ENCODE results near the gene ZXDC.
A peak's percentile ranks its signal among the peaks of the same experiment; 100 is the strongest.

The ZXDC gene

DNA sequence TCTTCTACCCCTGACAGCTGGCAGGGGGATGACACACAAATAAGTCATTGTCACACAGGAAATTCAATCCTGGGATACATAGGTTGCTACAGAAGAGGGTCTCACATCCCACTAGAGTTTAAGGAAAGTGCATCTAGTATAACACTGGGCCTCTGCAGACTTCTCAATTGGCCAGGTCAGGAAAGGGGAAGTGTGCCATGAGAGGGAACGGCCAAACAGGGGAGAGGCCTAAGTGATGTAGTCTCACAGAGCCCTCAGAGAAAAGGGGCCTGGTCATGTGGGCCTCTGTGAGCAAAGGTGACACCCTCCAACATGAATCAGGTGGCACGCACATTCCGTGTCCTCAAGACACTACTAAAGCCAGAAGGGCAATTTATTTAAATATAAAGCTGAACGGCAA is 11.2 kb downstream of the ZXDC start:
- Histone ChIP-seq H3K27me3 (no peaks in the 10 kb centered on the region), H3K36me3 (peaks cover 87 to 100% (median 97%) of the 10 kb centered on the region in 3 donors), H3K9me3 (no peaks in the 10 kb centered on the region), H3K4me1 (peaks cover 0 to 1% (median 0%) of the 10 kb centered on the region in 4 donors), H3K4me3 (no peak overlapping the region), H3K27ac (no peak overlapping the region)
- intact Hi-C loops (cut with DNase I; ENCODE audit: low total_unique reads): no loop called here
- peak in 1 of 2 donors; percentile 17 for DNase-seq
- TF ChIP-seq, protein P1, sequence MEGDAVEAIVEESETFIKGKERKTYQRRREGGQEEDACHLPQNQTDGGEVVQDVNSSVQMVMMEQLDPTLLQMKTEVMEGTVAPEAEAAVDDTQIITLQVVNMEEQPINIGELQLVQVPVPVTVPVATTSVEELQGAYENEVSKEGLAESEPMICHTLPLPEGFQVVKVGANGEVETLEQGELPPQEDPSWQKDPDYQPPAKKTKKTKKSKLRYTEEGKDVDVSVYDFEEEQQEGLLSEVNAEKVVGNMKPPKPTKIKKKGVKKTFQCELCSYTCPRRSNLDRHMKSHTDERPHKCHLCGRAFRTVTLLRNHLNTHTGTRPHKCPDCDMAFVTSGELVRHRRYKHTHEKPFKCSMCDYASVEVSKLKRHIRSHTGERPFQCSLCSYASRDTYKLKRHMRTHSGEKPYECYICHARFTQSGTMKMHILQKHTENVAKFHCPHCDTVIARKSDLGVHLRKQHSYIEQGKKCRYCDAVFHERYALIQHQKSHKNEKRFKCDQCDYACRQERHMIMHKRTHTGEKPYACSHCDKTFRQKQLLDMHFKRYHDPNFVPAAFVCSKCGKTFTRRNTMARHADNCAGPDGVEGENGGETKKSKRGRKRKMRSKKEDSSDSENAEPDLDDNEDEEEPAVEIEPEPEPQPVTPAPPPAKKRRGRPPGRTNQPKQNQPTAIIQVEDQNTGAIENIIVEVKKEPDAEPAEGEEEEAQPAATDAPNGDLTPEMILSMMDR (IDR thresholded peaks at IDR 0.05): no peak

DNA sequence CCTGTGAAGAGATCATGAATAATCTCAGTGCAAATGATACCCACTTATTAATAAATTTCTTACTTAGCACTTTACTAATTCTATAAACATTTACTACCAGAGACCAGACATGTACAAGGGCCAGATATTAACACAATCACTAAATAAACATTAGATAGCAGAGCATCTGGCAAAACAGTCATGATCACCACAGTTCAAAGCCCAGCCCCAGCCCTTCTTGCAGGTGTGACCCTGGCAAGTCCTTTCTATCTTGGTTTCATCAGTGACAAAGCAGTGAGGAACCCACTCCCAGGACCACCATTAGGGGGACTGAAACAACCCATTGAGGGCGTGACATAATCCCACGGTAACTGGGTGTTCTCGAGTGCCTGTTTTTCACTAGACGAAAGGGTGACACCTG is 11.6 kb downstream of the ZXDC start:
- DNase-seq: no peak
- H3K36me3 ChIP-seq: peaks cover 85 to 100% (median 97%) of the 10 kb centered on the region in 3 donors
- no peaks in the 10 kb centered on the region for H3K27me3 ChIP-seq
- intact Hi-C loops (cut with DNase I; ENCODE audit: low total_unique reads): no loop called here
- no peaks in the 10 kb centered on the region for H3K4me1 ChIP-seq
- H3K4me3 ChIP-seq: no peak overlapping the region
- TF ChIP-seq, protein P1 (IDR thresholded peaks at IDR 0.05): no peak
- H3K9me3 ChIP-seq: no peaks in the 10 kb centered on the region
- no peak overlapping the region for H3K27ac ChIP-seq

DNA sequence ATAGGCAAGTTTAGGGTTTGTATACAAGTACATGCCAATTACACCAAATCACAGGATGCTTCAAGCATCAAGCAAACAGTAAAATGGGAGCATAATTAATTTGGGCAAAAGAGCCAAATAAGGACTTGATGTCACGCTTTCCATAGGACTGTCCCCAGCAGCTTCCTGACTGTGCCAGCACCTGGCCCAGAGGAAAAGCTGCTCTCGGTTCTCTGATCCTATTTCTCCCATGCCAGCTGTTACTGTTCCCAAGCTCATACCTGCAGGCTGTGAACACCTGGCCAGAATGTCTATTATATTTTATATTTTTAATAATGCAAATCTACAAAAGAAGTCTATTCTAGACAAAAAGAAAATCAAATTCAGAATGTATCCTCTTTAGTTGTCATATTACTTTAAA is 12.2 kb downstream of the ZXDC start:
- Histone ChIP-seq H3K36me3 (peaks cover 85 to 100% (median 97%) of the 10 kb centered on the region in 3 donors), H3K9me3 (no peaks in the 10 kb centered on the region), H3K27ac (no peak overlapping the region), H3K4me1 (no peaks in the 10 kb centered on the region), H3K27me3 (no peaks in the 10 kb centered on the region), H3K4me3 (no peak overlapping the region)
- no peak for DNase-seq
- TF ChIP-seq, protein P1 (IDR thresholded peaks at IDR 0.05): no peak
- intact Hi-C loops (cut with DNase I; ENCODE audit: low total_unique reads): no loop called here

DNA sequence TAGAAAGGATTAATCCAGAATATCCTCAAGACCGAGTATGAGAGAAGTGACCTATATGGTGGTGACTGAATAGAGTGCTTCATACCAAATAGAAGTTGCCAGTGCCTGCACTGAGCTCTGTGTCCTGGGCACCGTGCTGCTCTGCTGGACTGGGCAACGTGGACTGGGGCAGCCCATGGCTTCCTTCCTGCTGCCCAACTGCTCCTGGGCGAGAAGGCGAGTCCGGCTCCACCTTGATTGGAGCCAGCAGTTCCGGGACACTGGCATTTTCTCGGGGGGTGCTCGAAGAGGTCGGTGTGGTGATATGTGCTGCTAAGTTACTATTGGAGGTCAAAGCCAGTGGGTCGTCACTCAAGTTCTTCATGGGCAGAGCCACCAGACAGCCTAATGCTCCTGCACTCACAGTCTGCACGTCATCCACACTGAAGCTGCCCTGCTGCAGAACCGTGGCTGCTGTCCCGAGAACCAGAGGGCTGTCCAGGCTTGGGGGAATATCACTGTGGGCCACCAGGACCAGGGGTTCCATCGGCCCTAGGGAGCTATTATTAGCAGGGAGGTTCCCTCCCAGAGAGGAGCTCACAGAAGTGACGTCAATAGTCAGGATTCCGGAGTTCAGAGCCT is 14.1 kb downstream of the ZXDC start:
- H3K9me3 ChIP-seq: no peaks in the 10 kb centered on the region
- H3K36me3 ChIP-seq: peaks cover 89 to 99% (median 94%) of the 10 kb centered on the region in 3 donors
- DNase-seq: no peak
- H3K27me3 ChIP-seq: no peaks in the 10 kb centered on the region
- no peak overlapping the region for H3K4me3 ChIP-seq
- intact Hi-C loops (cut with DNase I; ENCODE audit: low total_unique reads): no loop called here
- H3K4me1 ChIP-seq: no peaks in the 10 kb centered on the region
- TF ChIP-seq, protein P1 (IDR thresholded peaks at IDR 0.05): no peak
- H3K27ac ChIP-seq: no peak overlapping the region

DNA sequence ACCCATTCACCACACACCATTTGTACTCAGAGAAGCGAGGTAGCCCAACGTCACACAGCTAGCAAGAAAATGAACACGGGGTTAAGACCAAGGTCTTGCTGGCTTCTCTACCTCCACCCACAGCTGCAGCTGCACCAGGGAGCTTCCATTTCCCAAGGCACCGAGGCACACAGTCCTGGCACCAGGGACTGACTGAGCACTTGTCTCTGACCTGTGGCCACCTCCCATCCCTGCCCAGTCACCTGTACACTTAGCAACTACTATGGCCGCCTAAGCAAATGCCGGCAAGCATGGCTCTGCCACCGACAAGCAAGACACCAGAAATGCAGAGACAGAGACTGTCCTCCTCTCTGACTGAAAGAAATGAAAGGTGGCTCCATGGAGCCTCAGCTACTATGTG is 15.3 kb downstream of the ZXDC start:
- intact Hi-C loops (cut with DNase I; ENCODE audit: low total_unique reads): no loop called here
- Histone ChIP-seq H3K36me3 (peaks cover 79 to 99% (median 90%) of the 10 kb centered on the region in 3 donors), H3K9me3 (no peaks in the 10 kb centered on the region), H3K4me1 (no peaks in the 10 kb centered on the region), H3K27me3 (no peaks in the 10 kb centered on the region), H3K4me3 (no peak overlapping the region), H3K27ac (no peak overlapping the region)
- TF ChIP-seq, protein P1 (IDR thresholded peaks at IDR 0.05): no peak
- no peak for DNase-seq

DNA sequence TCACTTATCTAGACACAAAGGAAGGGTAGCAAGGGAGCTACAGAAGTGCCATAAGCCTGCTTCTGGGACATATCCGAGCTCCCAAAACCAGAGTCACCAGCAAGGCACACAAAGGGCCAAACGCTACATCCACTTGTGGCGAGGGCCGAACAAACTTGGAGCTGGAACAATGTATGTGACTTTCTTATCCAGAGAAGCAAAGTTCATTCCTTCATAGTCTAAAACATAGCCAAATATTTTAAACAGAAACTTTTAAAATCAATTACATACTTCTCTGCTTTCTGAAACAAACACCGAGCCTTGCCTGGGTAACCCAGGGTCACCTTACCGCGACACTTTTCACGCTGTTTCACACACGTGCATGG is 15.9 kb downstream of the ZXDC start:
- Histone ChIP-seq H3K27ac (no peak overlapping the region), H3K36me3 (peaks cover 72 to 98% (median 83%) of the 10 kb centered on the region in 3 donors), H3K27me3 (no peaks in the 10 kb centered on the region), H3K4me3 (no peak overlapping the region), H3K9me3 (no peaks in the 10 kb centered on the region), H3K4me1 (no peaks in the 10 kb centered on the region)
- no peak for DNase-seq
- TF ChIP-seq, protein P1 (IDR thresholded peaks at IDR 0.05): no peak
- intact Hi-C loops (cut with DNase I; ENCODE audit: low total_unique reads): no loop called here
